ENCODE data around the gene TAC4. TPM values are rescaled to one million over a fixed set of nuclear protein-coding genes. Genes with fewer than 3 reads are reported as not detected.

The TAC4 gene
- total RNA-seq, 1 experiment from 2014 or later: not detected

GRCh38 chr17:49890077-49890821, 42.4 kb upstream of the TAC4 start:
- no peak overlapping the region for H2BK12ac ChIP-seq (ENCODE audit: insufficient read length, low read depth, low read length)
- H3K56ac ChIP-seq (ENCODE audit: insufficient read length, low read depth, low read length): no peak overlapping the region
- H3T11ph ChIP-seq (ENCODE audit: low read length): no peak overlapping the region
- no CpG with 5 or more reads among the region's 33 CpGs for WGBS (ENCODE audit: extremely low coverage, insufficient read length, low lambda C conversion rate)
- no peaks in the 10 kb centered on the region for H4K20me1 ChIP-seq (ENCODE audit: control insufficient read depth, insufficient read depth, insufficient read length)
- no peak overlapping the region for H3K4ac ChIP-seq (ENCODE audit: low read depth, low read length)
- no peak overlapping the region for H4K8ac ChIP-seq (replicated peaks; ENCODE audit: insufficient read length, low read depth, low read length)
- H3K23ac ChIP-seq (ENCODE audit: insufficient read length, low read depth, low read length): no peak overlapping the region
- no peak overlapping the region for H3K27ac ChIP-seq (ENCODE audit: insufficient read length, low read depth, low read length)
- no peak overlapping the region for H2BK120ac ChIP-seq (ENCODE audit: low read depth, low read length, poor library complexity, severe bottlenecking)
- Mint-ChIP-seq H3K4me1 (peaks cover 20 to 40% of the 10 kb centered on the region in 2 experiments), H3K4me3 (no peak overlapping the region), H3K36me3 (ENCODE audit: insufficient read depth in 1 of 3, low read depth in 3 of 3) (no peaks in the 10 kb centered on the region), H3K27me3 (ENCODE audit: low read depth) (peaks cover 41% of the 10 kb centered on the region), H3K27ac (no peak overlapping the region), H3K9me3 (no peaks in the 10 kb centered on the region)
- H2AFZ ChIP-seq (ENCODE audit: low read length): no peak overlapping the region
- peak; percentile 76 for DNase-seq
- no peak for TF ChIP-seq CTCF (conservative IDR thresholded peaks at IDR 0.05)
- H4K5ac ChIP-seq (ENCODE audit: insufficient read length, low read depth, low read length): no peak overlapping the region
- H3K9me3 ChIP-seq (ENCODE audit: control insufficient read depth, low read depth, low read length): no peaks in the 10 kb centered on the region
- peaks cover 1% of the 10 kb centered on the region; the same call in 1 of the 2 replicates for H3K4me1 ChIP-seq (ENCODE audit: insufficient read depth, low read length)
- no peaks in the 10 kb centered on the region for H3K23me2 ChIP-seq (ENCODE audit: insufficient read length, low read depth, low read length, poor library complexity, severe bottlenecking)
- no peak overlapping the region for H2BK5ac ChIP-seq (ENCODE audit: insufficient read length, low read length)
- H3K18ac ChIP-seq (ENCODE audit: insufficient read length, low read depth, low read length): no peak overlapping the region
- peaks cover 9% of the 10 kb centered on the region; the same call in 1 of the 2 replicates for H3K27me3 ChIP-seq (ENCODE audit: insufficient read depth, low read length)
- no peaks in the 10 kb centered on the region for H3K79me1 ChIP-seq (ENCODE audit: insufficient read depth, low read depth, low read length, poor library complexity, severe bottlenecking)
- no peaks in the 10 kb centered on the region for H3K79me2 ChIP-seq (ENCODE audit: insufficient read depth, low read length)
- H3K4me2 ChIP-seq (ENCODE audit: insufficient read depth, insufficient read length, low read length): no peak overlapping the region
- no peak overlapping the region for H3K9ac ChIP-seq (ENCODE audit: extremely low read depth, insufficient read length, low read length)
- H2BK20ac ChIP-seq (ENCODE audit: low read depth, low read length, poor library complexity, severe bottlenecking): no peak overlapping the region
- H4K91ac ChIP-seq (ENCODE audit: insufficient read length, low read depth, low read length): no peak overlapping the region
- H2BK15ac ChIP-seq (ENCODE audit: low read depth, low read length): no peak overlapping the region
- H3K14ac ChIP-seq (ENCODE audit: insufficient read depth, low read length): no peak overlapping the region
- H2AK5ac ChIP-seq (ENCODE audit: insufficient read length, low read length): no peak overlapping the region
